Measurements from ENCODE around the gene PDE6C.

GRCh38 chr10:93599778-93600177 lies 12.6 kb upstream of the PDE6C start:
- TF ChIP-seq CTCF (IDR thresholded peaks at IDR 0.05; ENCODE audit: low read depth, low read length): no peak
- no peak for TF ChIP-seq EZH2phosphoT487 (IDR thresholded peaks at IDR 0.05; ENCODE audit: low read depth)

Data from OCI-LY3 (cell line).